ENCODE measurements around the gene NLRP10. TPM values are rescaled to one million over a fixed set of nuclear protein-coding genes. Genes with fewer than 3 reads are reported as not detected.
A peak's percentile ranks its signal among the peaks of the same experiment; 100 is the strongest.
"Not testable (repeated sequence)": the region's sequence is repeated elsewhere in the genome, so short reads cannot be mapped to it uniquely, and the experiment has no call there.

NLRP10 gene, protein sequence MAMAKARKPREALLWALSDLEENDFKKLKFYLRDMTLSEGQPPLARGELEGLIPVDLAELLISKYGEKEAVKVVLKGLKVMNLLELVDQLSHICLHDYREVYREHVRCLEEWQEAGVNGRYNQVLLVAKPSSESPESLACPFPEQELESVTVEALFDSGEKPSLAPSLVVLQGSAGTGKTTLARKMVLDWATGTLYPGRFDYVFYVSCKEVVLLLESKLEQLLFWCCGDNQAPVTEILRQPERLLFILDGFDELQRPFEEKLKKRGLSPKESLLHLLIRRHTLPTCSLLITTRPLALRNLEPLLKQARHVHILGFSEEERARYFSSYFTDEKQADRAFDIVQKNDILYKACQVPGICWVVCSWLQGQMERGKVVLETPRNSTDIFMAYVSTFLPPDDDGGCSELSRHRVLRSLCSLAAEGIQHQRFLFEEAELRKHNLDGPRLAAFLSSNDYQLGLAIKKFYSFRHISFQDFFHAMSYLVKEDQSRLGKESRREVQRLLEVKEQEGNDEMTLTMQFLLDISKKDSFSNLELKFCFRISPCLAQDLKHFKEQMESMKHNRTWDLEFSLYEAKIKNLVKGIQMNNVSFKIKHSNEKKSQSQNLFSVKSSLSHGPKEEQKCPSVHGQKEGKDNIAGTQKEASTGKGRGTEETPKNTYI
- total RNA-seq (2014; rRNA removed; shearing (Covaris generic); ENCODE audit: low replicate concordance): not detected in 2 replicates

DNA sequence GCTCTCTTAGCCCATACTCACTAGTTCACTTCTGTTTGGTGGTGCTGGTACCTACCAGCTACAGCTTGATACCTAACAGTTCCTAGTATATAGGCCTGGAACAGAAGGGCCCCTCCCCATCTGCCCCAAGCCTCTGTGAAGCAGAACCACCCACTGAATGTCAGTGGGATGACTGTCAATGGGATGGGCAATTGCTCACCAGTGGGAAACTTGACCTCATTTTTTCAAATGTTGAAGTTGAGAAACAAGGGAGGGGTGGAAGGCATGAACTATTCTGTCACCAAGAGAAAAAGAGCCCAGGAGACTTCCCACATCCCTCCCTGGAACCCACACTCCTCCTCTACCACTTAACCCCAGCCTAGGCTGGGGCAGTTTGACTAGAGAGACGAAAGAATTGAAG lies at the start of gene NLRP10:
Gene NLRP10, minus strand, starts transcription at position 62 of the 400 bp plus-strand sequence. CDS start 1,952 bp downstream, outside the sequence.
- in situ Hi-C loops (cut with HindIII; ENCODE audit: low pct_unique_long_range_greater_than_20kb, low sequenced_read_pairs): no loop called here
- no peak for DNase-seq (ENCODE audit: low read depth)

DNA sequence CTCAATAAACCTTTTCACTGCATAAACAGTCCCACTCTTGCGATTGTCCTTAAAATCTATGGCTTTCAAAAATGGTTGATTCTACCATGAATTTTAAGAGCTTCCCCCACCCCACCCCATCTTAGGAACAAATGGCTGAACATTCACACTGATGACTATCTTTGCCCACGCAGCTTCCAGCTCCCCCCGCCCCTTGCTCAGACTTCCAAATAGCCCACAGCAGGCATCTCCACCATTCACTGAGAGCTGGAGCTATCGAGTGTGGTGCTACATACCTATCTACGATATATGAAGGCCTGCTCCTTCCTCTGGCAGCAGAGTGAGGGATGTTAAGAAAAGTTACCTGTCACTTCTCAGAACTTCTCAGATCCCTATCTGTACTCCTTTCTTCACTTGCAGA lies 48.6 kb upstream of the NLRP10 start:
- in situ Hi-C loops (cut with HindIII; ENCODE audit: low pct_unique_long_range_greater_than_20kb, low sequenced_read_pairs): no loop called here

DNA sequence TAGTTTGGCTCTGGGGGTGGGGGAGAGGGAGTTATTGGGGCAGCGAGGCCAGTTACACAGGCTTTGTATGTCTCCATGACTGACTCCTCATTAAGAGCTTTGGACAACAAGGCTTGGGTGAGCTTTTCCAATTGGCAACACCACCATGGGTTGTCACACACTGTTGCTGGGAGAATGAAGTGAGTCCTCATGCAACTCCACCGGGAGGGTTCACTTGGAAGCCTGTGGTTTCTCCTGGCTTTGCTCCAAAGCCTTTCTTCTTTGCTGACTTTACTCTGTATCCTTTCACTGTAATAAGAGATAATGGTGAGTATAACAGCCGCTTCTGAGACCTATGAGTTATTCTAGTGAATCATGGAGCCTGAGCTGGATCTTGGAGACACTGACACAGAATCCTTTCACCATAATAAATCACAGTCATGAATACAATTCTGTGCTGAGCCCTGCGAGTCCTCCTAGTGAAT lies 46.8 kb upstream of the NLRP10 start:
- DNase-seq (ENCODE audit: low read depth): peak; percentile 50
- in situ Hi-C loops (cut with HindIII; ENCODE audit: low pct_unique_long_range_greater_than_20kb, low sequenced_read_pairs): no loop called here

More for the DNA sequence above, 48.6 kb upstream of the NLRP10 start:
- no peak for DNase-seq (ENCODE audit: low read depth)

DNA sequence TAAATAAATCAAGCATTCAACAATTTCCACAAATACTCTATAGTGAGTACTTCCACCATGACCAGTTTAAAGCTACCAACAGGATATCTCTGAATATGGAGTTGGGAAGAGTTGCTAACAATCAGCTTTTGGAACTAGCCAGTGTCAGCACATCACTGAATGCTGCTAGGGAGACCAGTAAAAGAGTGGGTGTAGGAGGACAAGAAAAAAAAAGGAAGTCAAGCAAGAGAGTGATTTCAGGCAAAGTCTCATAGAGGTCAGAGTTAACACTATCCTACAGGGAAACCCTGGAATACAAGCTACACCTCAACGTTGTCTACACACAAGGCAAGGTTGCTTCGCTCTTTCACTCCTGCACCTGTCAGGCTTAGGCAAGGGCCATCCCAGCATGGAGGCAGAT lies 46.1 kb upstream of the NLRP10 start:
- in situ Hi-C loops (cut with HindIII; ENCODE audit: low pct_unique_long_range_greater_than_20kb, low sequenced_read_pairs): no loop called here
- no peak for DNase-seq (ENCODE audit: low read depth)

DNA sequence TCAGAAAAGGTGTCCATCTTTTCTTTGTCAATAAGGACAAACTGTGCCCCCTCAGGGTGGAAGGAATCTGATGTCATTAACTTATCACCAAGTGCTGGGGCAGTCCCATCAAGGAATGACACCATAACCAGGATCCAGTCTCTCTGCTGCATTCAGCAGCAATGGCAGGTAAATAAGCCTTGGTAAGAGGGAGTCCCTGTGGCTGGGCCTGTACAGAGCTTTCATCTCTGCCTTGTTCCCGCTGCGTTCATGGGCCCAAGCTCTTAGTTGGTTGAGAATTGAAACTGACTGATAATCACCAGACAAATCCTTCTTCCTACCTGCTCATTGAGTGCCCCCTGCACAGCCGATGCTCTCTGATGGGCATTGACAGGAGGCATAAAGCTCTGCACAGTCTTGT lies 44.6 kb upstream of the NLRP10 start:
- DNase-seq (ENCODE audit: low read depth): no peak
- in situ Hi-C loops (cut with HindIII; ENCODE audit: low pct_unique_long_range_greater_than_20kb, low sequenced_read_pairs): no loop called here

DNA sequence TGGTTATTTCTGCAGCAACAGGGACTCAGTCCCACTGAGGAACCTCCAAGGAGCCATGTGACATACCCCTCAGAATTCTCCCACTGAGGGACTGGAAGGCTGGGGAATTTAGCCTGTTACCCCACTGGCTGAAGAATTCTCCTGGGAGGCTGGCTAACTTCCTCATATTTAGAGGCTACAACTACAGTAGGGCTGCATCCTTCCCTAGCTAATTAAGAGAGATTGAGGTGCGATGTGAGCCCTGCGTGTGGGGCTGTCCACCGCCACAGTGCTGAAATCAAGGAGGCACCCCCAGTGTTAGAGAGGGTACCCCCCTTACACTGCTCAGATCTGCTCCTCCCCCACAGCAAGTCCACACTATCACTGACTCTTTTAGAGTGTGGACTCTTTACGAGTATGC lies 43.0 kb upstream of the NLRP10 start:
- no peak for DNase-seq (ENCODE audit: low read depth)
- in situ Hi-C loops (cut with HindIII; ENCODE audit: low pct_unique_long_range_greater_than_20kb, low sequenced_read_pairs): no loop called here

DNA sequence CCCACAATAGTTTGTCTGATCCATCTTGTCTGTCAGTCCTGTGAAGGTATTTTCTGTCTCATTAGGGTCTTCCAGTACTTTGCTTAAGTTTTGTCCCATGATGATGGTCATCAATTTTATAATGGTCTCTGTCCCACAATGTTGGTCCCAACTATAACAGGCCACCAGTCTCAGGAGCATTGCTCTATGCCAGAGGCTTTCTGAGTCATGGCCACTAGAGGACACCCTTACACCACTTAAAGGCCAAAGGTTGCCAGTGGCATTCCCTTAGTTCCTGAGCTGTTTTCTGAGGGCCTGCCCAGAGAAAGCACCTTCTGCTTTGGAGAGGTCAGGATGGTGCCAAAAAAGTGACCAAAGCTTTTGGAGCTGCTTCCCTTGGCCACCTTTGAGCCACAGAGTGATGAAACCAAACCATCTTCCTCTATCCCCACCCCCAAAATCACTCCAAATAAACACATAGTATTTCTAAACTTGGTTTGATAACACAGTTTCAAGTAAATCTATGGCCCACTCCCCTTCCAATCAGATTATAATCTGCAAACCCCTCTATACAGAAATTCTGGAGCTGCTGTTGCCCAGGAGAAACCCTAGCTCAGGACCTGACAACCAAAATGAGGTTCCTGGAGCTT lies 41.2 kb upstream of the NLRP10 start:
- in situ Hi-C loops (cut with HindIII; ENCODE audit: low pct_unique_long_range_greater_than_20kb, low sequenced_read_pairs): no loop called here
- peak; percentile 29 for DNase-seq (ENCODE audit: low read depth)

DNA sequence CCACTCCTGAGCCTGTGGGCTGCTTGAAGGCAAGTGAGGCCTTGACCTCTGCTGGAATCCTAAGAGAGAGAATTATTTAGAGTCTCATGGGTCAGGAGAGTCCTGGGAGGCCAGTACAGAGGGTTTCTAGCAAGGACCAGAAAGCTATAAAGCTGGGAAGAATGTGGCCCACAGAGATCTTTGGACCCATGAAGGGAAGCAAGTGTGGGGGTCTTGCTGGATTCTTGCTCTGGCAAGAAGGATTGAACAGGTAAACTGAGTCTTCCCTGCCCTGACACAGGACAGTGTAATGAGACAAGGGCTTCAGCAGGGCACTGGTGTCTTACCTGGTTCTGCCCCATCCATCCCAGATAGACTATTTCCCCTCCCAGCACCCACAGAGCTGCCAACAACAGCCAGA lies 40.3 kb upstream of the NLRP10 start:
- DNase-seq (ENCODE audit: low read depth): no peak
- in situ Hi-C loops (cut with HindIII; ENCODE audit: low pct_unique_long_range_greater_than_20kb, low sequenced_read_pairs): no loop called here

DNA sequence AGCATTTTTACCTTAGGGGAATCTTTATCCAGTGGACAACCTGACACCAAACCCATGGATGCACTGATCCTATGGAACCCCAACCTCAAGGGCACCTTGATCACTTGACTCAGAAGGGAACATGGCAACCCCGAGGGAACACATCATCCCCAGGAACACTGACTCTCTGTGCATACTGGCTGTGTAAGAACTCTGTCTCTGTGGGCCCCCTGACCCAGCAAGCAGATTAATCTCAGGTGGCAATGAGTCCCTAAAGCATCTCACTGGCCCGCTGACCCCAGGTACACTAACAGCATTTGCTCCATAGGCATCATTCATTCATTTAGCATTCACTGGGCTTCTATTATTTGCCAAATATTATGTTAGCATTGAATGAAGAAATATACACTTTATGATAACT lies 38.8 kb upstream of the NLRP10 start:
- in situ Hi-C loops (cut with HindIII; ENCODE audit: low pct_unique_long_range_greater_than_20kb, low sequenced_read_pairs): no loop called here
- DNase-seq (ENCODE audit: low read depth): no peak

DNA sequence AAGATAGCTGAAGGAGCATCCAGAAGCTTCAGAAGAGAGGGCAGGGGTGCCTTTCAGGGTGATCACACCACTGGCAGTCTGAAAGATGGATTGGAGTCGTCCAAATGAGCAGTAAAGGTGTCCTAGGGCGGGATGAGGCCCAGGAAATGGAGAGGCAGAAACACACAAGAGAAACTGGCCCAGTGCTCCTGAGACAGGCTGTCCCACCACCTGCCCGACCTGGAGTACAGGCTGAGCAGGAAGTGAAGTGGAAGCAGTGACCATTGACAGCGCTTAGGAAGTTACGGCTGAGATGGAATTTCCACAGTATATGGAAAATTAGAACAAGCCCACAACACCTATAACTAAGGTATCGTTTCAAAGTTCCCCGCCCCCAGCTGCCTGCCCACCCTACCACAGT lies 37.9 kb upstream of the NLRP10 start:
- in situ Hi-C loops (cut with HindIII; ENCODE audit: low pct_unique_long_range_greater_than_20kb, low sequenced_read_pairs): no loop called here
- no peak for DNase-seq (ENCODE audit: low read depth)

DNA sequence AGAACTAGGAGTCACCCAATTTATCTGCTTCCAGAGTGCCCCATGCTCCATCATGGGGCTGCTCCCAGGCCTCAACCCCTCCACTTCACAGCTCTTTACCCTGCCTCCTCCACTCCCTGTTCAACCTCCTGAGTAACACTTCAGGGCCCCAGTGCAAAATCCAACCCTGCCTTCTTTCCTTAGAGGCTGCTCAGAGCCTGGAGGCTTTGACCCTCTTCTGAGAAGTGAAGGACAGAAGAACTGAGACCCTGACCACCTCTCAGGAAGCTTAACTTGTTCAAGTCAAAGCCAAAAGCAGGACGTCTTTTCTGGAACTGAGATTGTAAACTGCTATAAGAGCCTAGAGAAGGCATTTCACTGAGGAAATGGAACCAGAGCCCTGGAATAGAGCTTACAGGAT lies 37.4 kb upstream of the NLRP10 start:
- DNase-seq (ENCODE audit: low read depth): no peak
- in situ Hi-C loops (cut with HindIII; ENCODE audit: low pct_unique_long_range_greater_than_20kb, low sequenced_read_pairs): no loop called here

DNA sequence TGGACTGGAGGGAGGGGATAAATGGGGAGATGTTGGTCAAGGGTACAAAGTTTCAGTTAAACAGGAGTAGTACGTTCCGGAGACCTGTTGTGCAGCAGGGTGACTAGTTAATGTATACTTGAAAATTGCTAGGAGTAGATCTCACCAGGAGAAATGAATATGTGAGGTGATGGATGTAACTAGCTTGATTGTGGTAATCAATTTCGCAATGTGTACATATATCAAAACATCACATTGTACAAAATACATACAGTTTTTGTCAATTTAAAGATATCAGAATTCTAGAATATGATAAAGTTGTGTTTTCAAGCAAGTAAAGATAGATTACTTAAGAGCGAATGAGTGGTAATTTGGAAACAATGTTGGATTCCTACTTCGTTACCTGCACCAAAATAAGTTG lies 35.1 kb upstream of the NLRP10 start:
- no peak for DNase-seq (ENCODE audit: low read depth)
- in situ Hi-C loops (cut with HindIII; ENCODE audit: low pct_unique_long_range_greater_than_20kb, low sequenced_read_pairs): no loop called here

DNA sequence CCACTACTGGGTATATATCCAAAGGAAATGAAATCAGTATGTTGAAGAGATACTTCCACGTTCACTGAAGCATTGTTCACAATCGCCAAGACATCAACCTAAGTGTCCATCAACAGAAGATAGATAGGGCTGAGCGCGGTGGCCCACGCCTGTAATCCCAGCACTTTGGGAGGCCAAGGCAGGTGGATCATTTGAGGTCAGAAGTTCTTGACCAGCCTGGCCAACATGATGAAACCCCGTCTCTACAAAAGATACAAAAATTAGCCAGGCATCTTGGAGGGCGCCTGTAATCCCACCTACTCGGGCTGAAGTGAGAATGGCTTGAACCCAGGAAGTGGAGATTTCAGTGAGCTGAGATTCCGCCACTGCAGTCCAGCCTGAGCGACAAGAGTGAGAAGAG lies 34.5 kb upstream of the NLRP10 start:
- in situ Hi-C loops (cut with HindIII; ENCODE audit: low pct_unique_long_range_greater_than_20kb, low sequenced_read_pairs): no loop called here

DNA sequence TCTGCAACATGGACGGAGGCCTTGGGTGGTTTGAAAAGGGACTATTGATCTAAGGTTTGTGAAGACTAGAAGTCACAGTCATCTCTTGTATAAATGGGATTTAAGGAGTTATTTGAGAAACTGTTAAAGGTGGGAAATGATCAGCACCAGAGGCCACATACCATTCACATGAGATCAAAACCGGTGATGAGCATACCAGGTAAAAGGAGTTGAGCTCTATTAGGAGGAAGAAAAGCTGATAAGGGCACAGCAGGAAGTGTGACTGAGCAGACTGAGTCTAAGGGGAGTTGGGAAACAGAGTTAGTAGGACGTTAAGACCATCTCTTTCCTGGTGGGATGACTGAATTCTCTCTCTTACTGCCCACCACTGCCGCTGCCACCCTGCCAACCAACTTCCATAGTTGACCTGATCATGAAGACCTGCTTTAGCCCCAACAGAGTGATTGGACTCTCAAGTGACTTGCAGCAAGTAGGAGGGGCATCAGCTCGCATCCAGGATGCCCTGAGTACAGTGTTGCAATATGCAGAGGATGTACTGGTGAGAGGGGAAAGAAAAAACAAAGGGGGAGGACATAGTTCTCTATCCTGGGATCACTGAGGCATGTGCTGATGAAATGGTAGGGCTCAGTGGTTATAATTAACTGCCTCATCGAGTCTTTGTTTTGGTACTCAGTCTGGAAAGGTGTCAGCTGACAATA lies 29.5 kb upstream of the NLRP10 start:
- in situ Hi-C loops (cut with HindIII; ENCODE audit: low pct_unique_long_range_greater_than_20kb, low sequenced_read_pairs): no loop called here
- DNase-seq (ENCODE audit: low read depth): no peak

More for the DNA sequence above, 34.5 kb upstream of the NLRP10 start:
- DNase-seq (ENCODE audit: low read depth): no peak

DNA sequence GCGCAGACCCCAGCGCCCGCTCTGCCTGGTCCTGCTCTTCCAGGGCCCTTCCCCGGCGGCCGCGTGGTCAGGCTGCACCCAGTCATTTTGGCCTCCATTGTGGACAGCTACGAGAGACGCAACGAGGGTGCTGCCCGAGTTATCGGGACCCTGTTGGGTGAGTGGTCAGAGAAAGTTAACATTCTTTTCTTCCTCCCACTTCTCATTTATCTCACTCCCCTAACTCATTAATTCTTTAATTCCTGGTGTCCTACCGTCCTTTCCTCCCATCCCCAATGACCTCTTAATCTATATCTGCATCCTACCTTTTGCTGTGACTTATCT lies 22.3 kb upstream of the NLRP10 start:
- in situ Hi-C loops (cut with HindIII; ENCODE audit: low pct_unique_long_range_greater_than_20kb, low sequenced_read_pairs); DNase-seq (ENCODE audit: low read depth): not testable (repeated sequence)

DNA sequence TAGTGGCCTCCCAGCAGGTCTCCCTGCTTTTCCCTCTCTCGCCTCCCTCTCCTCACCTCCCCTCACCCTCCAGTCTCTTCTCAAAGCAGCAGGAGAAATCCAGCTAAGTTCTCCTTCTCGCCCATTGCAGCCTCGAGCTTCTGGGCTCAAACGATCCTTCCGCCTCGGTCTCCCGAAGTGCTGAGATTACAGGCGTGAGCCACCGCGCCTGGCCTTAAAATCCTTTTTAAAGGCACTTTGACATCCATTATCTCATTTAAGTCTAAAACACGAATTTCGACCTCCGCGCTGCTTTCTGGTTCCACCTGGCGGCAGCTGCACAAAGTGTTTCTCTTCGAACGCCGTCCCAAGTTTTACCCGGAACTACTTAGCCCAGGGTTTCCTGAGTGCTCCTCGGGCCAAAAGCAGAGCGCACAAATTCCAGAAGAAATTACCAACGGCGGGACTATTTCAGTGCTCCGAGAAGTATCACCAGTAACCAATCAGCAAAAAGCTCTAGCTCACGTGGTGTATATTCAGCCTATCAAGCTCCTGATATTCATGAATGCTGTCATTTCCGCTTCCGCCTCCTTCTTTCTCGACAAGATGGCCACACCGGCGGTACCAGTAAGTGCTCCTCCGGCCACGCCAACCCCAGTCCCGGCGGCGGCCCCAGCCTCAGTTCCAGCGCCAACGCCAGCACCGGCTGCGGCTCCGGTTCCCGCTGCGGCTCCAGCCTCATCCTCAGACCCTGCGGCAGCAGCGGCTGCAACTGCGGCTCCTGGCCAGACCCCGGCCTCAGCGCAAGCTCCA lies 21.7 kb upstream of the NLRP10 start, which contains the start of gene EIF3F:
Gene EIF3F, plus strand, starts transcription at position 570 of the 792 bp plus-strand sequence. Its CDS starts 16 bp downstream, at position 586.
- DNase-seq (ENCODE audit: low read depth): peak; percentile 96
- in situ Hi-C loops (cut with HindIII; ENCODE audit: low pct_unique_long_range_greater_than_20kb, low sequenced_read_pairs): no loop called here

DNA sequence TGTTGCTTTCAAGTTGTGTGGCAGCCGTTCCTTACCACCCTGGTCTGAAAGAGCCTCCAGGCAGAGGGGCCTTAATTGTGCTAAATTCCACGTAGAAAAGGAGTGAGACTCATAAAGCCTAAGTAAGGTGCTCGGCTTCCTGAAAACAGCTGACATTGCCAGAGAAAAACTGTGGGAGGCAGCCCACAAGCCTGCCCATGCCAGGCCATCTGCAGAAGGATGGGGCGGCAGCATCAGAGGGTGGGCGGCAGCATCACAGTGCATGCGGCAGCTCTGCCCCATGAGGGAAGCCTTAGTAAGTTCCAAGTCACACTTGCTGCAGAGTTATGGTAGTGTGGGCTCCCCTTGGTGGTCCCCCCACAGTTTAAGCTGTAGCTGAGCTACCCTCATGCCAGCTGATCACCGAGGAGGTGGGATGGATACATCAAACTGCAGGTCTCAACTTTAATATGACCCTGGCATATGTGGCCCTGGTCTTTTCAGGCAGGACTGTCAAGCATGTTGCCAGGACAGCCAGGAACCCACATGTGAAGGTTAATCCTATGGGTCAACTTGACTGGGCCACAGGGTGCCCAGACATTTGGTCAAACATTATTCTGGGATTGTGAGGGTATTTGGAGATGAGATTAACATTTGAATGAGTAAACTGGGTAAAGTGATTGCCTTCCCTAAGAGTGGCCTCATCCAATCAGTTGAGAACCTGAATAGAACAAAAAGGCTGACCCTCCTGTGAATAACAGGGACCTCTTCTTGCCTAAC lies 18.8 kb upstream of the NLRP10 start:
- in situ Hi-C loops (cut with HindIII; ENCODE audit: low pct_unique_long_range_greater_than_20kb, low sequenced_read_pairs): no loop called here
- DNase-seq (ENCODE audit: low read depth): no peak

All from Caki2 (cell line).